ENCODE results near the gene OR4K13.

- TF ChIP-seq, protein P1, sequence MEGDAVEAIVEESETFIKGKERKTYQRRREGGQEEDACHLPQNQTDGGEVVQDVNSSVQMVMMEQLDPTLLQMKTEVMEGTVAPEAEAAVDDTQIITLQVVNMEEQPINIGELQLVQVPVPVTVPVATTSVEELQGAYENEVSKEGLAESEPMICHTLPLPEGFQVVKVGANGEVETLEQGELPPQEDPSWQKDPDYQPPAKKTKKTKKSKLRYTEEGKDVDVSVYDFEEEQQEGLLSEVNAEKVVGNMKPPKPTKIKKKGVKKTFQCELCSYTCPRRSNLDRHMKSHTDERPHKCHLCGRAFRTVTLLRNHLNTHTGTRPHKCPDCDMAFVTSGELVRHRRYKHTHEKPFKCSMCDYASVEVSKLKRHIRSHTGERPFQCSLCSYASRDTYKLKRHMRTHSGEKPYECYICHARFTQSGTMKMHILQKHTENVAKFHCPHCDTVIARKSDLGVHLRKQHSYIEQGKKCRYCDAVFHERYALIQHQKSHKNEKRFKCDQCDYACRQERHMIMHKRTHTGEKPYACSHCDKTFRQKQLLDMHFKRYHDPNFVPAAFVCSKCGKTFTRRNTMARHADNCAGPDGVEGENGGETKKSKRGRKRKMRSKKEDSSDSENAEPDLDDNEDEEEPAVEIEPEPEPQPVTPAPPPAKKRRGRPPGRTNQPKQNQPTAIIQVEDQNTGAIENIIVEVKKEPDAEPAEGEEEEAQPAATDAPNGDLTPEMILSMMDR (IDR thresholded peaks at IDR 0.05) = no peak
- TF ChIP-seq POLR2A (IDR thresholded peaks at IDR 0.05) (no peak), POLR2AphosphoS5 (IDR thresholded peaks at IDR 0.05; ENCODE audit: insufficient read depth in 1 of 2, low read depth in 1 of 2) (no peak)
These were observed at the start of gene OR4K13 for GRCh38 chr14:20035938-20036337.

Data from vagina (tissue), 2 donors.